Testis (tissue), 2 donors: ENCODE measurements around the gene SND1.

Source experiments
- CTCF ChIP-seq, 3 experiments: fragments of 450-650 bp in 2 of 3; fragments of 200-600 bp in 1 of 3; sonication (generic) in 1 of 3; IDR thresholded peaks; one replicate each; pipeline ENCODE4 v1.5.1; 2016 to 2019; ENCODE audit warnings: antibody characterized with exemption in 3 of 3, mild to moderate bottlenecking in 2 of 3, moderate library complexity in 1 of 3
- POLR2A ChIP-seq: fragments of 450-650 bp; IDR thresholded peaks from one replicate; pipeline ENCODE4 v1.6.1; 2017; ENCODE audit warnings: antibody characterized with exemption, mild to moderate bottlenecking, moderate library complexity

- TF ChIP-seq CTCF (IDR thresholded peaks at IDR 0.05) = no peak
- no peak for TF ChIP-seq POLR2A
These were observed 386.1 kb downstream of the SND1 start for GRCh38 chr7:128037880-128038619.
